ENCODE measurements around the gene HCN3.

DNA sequence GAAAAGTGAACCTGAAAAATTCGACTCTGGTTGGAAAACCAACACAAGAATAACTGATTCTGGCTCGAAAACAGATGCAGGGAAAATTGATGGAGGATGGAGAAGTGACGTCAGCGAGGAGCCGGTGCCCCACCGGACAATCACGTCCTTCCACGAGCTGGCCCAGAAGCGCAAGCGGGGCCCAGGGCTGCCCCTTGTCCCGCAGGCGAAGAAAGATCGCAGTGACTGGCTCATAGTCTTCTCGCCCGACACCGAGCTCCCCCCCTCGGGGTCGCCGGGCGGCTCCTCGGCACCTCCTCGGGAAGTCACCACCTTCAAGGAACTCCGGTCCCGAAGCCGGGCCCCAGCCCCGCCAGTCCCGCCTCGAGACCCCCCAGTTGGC lies 45.3 kb downstream of the HCN3 start:
- TF ChIP-seq RXRA (IDR thresholded peaks at IDR 0.05; ENCODE audit: borderline replicate concordance, low read depth), result no peak
- TF ChIP-seq EP300 (IDR thresholded peaks at IDR 0.05; ENCODE audit: borderline replicate concordance in 1 of 2, low read depth in 1 of 2, low read length in 1 of 2), result no peak
- TF ChIP-seq CTCF (IDR thresholded peaks at IDR 0.05), result no peak
- no peak for TF ChIP-seq TAF1 (IDR thresholded peaks at IDR 0.05; ENCODE audit: borderline replicate concordance, low read depth, low read length)
- no peak for TF ChIP-seq GABPA (IDR thresholded peaks at IDR 0.05; ENCODE audit: low read depth)
- no peak for TF ChIP-seq CHD2 (IDR thresholded peaks at IDR 0.05; ENCODE audit: low read length, partially characterized antibody)
- no peak for TF ChIP-seq MAX (IDR thresholded peaks at IDR 0.05; ENCODE audit: low read depth)
- TF ChIP-seq SMC3 (IDR thresholded peaks at IDR 0.05; ENCODE audit: low read depth, low read length), result no peak
- no peak for TF ChIP-seq REST (IDR thresholded peaks at IDR 0.05; ENCODE audit: low read depth, low read length)
- no peak for TF ChIP-seq SIN3A (IDR thresholded peaks at IDR 0.05; ENCODE audit: borderline replicate concordance, low read depth, low read length)
- no peak for TF ChIP-seq NFIC (IDR thresholded peaks at IDR 0.05; ENCODE audit: borderline replicate concordance)
- TF ChIP-seq ZBTB33 (IDR thresholded peaks at IDR 0.05; ENCODE audit: borderline replicate concordance, low read depth), result no peak
- no peak for TF ChIP-seq POLR2AphosphoS5 (IDR thresholded peaks at IDR 0.05; ENCODE audit: low read depth, low read length)
- no peak for TF ChIP-seq MEF2A (IDR thresholded peaks at IDR 0.05; ENCODE audit: borderline replicate concordance, low read depth)
